GM12873 (cell line): ENCODE data around the gene SPNS2.

ENCODE experiments used
- CTCF ChIP-seq: IDR thresholded peaks from 2 replicates; pipeline ENCODE4 v1.5.1; 2012; ENCODE audit warnings: low read depth, mild to moderate bottlenecking, moderate library complexity, low read length, control low read depth; ENCODE audit not compliant: insufficient read depth; ENCODE audit errors: missing control alignments

SPNS2 gene

GRCh38 chr17:4538236-4539002 lies 39.7 kb downstream of the SPNS2 start:
- TF ChIP-seq CTCF = no peak

GRCh38 chr17:4539025-4539424 lies 40.3 kb downstream of the SPNS2 start:
- TF ChIP-seq CTCF = no peak

GRCh38 chr17:4539576-4540223 lies 41.0 kb downstream of the SPNS2 start:
- TF ChIP-seq CTCF = no peak

- peak; percentile 26 for TF ChIP-seq CTCF
Measured at GRCh38 chr17:4540224-4540651, 41.6 kb downstream of the SPNS2 start.

GRCh38 chr17:4540687-4541327 lies 42.1 kb downstream of the SPNS2 start:
- no peak for TF ChIP-seq CTCF

- TF ChIP-seq CTCF = peak; percentile 15
Measured at GRCh38 chr17:4541328-4542002, 42.8 kb downstream of the SPNS2 start.
